ENCODE results near the gene DENND1A.
"Not testable (repeated sequence)": the region's sequence is repeated elsewhere in the genome, so short reads cannot be mapped to it uniquely, and the experiment has no call there.

DENND1A gene

DNA sequence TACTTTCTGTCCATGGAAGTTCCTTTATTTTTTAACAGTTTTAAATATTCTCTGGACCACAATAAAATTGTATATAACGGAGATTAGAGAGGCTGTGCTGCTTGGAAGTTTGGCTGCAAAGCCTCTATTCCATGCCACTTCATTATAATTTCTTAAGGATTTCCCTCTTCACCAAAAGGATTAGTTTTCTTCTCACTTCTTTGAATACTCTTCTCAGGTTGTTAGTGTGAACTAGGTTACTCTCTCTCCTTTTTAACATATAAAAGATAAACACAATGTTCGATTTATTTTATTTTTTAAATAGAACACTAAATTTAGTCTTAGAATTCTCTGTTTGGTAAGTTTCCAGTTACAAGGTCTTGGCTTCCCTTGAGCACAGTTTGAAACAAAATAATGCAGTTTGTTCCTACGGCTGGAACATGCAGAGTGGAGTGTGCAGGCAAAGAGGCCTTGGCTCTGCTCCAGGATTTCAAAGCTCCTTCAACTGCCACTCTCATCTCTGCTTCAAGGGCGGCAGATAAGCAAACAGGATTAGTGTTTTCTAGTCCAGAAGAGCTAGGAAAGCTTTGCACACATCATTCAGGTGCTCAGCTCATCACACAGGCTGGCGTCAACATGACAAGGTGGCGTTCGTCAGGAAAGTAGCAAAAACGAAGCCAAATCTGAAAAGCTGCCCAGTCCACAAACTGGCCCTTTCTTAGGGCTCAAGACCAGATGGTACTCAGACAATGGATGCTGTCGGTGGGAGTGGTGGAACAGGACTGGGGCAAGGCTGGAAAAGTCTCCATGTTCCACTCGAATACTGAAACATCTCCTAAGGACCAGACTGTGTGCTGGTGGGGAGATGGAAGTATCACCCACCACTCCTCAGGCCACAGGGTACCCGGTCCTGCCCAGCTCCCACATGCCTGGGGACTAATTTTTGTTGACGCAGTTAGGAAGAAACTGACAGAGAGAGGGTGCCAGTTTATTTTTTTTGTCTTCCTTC is 287.3 kb downstream of the DENND1A start:
- no peak for DNase-seq

DNA sequence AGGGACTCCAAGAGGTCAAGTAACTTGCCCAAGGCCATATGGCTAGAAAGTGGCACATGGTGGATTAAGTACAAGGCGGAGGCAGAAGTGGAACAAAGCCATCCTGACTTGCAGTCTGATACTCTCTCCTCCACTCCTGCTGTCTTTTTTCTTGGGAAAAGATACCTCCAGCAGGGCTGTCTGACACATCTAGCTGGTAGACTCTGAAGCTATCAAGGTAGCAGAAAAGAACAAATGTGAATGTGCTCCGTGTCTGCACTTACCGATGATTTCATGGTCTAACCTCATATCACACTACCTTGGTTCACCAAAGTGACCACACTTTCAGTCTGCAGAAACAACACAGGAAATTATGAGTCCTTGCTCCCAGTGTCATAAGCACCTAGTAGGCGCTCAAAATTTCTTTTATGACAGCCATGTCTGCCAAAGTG is 289.1 kb downstream of the DENND1A start:
- DNase-seq, result no peak

DNA sequence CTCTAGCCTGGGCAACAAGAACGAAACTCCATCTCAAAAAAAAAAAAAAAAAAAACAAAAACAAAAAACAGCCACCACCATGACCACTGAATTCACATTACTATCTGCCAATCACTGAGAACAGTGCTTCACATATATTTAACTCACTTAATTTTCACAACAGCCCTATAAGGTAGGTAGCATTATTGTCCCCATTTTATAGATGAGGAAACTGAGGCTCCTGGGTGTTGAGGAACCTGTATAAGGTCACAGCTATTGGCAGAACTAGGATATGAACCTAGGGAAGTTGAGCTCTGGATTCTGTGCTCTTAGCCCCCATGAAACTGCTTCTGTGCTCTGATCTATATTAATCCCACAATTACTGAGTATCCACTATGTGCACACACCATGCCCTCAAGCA is 290.2 kb downstream of the DENND1A start:
- DNase-seq, result no peak

DNA sequence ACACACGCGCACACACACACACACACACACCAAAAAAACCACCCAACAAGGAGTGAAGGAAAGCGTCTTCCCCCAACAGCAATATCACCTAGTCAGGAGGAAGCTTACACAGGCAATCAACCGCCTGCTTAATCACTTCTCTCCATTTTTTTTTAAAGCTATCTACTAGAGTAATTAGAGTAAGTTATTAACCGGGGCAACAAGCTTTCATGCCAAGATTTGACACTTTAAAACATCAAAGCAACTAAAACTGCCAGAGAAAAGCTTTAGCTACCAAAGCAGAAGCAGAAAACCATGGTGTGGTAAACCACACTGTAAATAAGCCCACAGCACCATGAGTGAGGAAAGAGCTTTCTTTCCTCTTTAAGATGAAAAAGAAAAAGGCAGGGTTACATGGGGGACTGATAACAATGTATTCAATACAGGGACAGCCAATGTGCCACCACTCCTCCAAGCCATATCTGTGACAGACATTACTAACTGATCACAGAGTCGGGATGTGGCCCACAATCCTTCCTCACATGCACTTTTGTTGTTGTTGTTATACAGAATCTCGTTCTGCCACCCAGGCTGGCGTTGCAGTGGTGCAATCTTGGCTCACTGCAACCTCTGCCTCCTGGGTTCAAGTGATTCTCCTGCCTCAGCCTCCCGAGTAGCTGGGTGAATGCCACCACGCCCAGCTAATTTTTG is 291.8 kb downstream of the DENND1A start:
- DNase-seq, result no peak

DNA sequence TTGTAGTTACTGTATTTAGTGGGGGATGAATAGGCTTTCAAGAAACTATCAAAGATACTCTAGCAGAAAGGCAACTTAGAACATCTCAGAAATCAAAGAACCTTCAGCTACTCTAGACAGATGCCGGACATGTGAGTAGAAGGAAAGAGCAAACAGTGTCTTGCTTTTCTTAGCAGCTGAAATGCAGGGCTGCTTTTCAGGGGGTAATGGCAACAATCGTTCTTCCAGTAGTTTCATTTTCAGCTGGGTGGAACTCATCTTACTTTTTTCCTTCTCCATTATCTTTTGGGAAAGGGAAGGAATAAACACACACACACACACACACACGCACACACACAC is 292.4 kb downstream of the DENND1A start:
- DNase-seq, result no peak

DNA sequence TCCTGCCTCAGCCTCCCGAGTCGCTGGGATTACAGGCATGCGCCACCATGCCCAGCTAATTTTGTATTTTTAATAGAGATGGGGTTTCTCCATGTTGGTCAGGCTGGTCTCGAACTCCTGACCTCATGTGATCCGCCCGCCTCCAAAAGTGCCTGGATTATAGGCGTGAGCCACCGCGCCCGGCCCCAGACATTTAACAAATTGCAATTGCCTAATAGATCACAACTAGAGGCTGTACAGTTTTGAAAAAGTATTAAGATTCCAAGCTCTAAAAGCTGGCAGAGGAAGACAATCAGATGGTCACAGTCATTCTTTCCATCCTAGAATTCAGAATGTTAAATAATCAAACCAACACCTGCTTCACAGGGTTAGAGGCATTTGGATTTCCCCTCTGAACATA is 293.1 kb downstream of the DENND1A start:
- not testable (repeated sequence) for DNase-seq

DNA sequence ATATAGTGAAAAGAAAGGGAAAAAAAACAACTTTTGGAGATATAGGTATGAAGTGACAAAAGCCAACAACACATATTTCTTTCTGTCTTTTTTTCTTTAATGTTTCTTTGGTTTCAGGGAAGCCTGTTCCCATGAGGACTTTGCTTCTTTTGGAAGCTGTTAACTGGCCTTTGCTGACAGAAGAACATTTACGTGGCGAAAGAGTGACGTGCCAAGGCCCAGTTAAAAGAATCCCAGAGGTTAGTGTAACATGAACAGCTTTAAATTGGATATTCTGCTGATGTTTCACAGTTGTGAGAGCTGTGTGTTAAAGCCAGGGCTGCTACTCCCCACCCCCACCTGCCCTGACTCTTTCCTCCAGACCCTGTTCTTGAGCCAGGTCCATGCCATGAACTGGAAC is 298.1 kb downstream of the DENND1A start:
- DNase-seq, result peak; percentile 52

DNA sequence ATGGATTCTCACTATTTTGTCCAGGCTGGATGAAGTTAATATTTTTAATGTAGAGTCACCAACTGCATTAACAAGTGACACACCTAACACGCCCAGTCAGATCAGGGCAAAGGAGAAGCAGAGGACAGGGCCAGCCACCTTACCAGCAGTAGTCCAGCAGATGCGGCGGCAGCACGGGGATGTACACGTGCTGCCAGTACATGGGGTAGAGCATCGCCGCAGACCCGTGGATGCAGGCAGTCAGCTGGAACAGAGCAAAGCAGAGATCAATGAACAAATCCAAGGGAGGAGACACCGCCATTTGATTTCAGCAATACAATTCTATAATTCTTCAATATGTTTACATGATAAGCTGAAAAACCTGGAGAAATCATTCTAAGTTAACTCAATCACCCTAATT is 299.7 kb downstream of the DENND1A start:
- no peak for DNase-seq

DNA sequence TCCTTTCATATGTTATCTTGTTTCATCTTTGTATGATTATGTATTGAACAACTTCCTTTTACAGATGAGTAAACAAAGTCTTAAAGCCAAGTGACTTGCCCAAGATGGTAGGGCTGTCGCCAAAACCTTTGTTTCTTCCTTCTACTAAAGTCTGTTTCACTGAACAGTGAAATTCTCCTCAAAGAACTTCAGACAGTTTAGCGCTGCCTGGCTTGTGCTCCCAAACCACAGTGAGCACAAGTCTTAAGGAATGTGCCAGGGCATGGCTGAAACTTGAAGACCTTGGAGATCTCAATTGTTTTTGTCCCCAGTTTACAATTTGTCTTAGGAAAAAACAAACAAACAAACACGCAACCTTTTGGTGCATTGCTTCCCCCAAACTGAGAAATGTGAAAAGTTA is 300.4 kb downstream of the DENND1A start:
- DNase-seq, result no peak

DNA sequence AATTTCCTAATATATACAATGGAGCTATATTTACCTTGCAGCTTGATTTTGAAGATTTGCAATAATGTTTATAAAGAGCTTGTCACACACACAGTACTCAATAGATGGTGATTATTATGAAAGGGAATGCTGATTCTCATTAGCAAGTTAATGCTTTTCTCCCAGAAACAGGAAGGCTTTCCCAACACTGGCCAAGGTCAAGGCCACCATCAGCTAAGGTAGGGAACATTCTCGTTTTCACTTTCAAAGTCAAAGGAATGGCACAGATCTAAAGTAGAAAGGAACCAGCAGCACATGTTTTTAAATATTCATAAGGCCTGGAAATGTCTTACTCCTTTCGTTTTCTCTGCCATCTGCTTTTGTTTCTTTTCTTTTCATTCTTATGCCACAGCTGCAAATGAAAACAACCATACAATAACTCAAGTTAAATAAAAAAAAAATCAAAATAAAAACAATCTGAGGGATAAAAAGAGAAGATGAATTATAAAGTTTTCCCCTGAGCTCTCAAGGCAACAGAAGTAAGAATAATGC is 307.1 kb downstream of the DENND1A start:
- no peak for DNase-seq

DNA sequence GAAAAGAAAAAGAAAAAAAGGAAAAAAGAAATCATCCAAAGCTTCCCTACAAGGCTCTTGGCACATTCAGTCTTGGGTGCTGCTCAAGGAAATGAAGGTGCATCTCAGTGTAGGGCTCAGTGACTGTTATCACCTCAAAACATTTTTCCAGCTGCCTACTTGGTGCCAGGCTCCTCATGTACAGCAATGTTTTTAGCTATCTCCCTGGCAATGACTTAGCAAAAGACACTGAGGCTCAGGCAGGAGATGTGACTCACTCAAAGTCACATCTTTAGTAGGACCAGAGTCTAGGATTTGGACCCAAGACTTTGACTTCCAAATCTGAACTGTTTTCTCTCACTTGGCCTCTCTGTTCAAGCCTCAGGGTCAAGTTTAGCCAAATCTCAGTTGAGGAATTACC is 309.7 kb downstream of the DENND1A start:
- DNase-seq, result no peak

DNA sequence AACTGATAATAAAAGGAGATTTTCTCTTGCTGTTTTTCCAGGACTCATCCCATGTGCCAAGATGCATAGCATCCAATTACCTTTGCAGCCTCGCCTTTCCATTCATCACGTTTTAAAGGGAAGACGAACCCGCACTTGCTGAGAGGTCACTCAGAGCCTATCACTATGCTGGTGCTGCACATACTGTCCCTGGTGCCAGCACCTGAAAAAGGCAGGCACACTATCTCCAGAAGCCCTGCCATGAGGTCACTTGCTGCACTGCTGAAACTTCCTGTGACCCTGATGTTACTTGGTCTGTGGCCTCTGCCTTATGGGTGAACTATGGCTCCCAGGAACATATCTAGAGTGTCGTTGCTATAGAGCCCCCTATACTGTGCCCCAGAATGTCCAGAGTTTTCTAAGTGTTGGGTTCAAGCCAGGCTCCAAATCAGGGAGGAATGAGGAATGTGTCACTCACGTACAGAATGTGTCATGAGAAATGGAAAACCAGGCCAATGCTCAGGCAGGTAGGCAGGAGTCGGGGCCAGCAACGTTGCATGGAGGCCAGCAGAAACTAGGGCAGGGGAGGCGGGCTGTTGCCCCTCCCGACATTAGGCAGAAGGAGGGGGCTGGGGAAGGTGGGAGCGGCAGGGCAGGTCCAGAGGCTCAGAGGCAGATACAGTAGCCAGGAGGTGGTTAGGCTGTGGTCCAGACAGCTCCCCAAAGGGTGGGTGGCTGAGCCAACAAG is 311.8 kb downstream of the DENND1A start:
- DNase-seq, result no peak

DNA sequence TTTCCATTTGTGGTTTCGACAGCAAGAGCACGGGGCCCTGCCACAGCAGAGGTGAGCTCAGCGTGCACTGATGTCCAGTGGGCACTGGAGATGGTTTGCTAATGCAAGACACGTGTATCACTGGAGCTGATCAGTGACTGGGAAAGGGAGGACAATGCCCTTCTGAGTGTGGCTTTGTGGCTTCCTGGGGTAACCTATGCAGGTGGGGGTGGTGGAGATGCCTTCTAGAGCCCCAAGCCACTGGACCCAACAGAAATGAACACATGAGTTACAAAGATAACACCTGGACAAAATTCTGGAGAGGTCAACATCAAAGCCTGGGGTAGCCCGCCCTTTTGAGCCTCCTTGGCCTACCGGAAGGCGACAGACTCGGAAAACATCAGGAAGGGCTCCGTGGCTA is 312.6 kb downstream of the DENND1A start:
- no peak for DNase-seq

DNA sequence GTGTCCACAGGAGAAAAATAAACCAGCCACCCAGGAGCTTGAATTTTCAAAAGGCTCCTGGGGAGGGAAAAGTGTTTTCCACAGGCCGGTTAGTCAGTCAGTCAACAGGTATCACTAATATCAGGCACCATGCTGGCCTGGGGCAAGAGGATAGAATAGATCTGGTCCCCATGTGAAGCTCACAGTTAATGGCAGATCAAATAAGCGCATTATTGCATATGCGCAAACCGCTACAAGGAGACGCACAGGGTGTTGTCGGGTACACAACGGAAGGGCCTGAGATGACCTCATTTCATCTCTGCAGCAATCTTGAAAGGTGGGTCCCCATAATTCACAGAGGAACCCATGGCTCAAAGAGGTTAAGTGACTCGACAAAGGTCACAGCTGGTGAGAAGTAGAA is 313.2 kb downstream of the DENND1A start:
- no peak for DNase-seq

DNA sequence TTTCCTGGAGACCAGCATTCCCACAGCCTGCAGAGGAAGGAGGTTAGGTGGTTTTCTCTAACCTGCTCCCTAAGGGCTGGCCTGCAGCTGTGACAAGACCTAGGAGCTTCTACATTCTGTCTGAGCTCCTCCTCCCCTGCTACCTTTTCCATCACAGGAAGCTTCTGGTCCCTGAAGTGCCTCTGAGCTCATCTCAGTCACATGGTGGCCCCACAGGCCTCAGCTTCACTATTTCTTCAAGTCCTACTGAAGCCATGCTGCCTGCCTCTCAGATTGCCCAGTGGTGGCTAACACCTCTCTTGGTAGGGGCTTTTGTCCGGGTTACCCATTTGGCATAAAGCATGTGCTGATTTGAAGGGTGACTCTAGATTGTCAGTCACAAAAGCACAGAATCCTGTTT is 314.5 kb downstream of the DENND1A start:
- no peak for DNase-seq

DNA sequence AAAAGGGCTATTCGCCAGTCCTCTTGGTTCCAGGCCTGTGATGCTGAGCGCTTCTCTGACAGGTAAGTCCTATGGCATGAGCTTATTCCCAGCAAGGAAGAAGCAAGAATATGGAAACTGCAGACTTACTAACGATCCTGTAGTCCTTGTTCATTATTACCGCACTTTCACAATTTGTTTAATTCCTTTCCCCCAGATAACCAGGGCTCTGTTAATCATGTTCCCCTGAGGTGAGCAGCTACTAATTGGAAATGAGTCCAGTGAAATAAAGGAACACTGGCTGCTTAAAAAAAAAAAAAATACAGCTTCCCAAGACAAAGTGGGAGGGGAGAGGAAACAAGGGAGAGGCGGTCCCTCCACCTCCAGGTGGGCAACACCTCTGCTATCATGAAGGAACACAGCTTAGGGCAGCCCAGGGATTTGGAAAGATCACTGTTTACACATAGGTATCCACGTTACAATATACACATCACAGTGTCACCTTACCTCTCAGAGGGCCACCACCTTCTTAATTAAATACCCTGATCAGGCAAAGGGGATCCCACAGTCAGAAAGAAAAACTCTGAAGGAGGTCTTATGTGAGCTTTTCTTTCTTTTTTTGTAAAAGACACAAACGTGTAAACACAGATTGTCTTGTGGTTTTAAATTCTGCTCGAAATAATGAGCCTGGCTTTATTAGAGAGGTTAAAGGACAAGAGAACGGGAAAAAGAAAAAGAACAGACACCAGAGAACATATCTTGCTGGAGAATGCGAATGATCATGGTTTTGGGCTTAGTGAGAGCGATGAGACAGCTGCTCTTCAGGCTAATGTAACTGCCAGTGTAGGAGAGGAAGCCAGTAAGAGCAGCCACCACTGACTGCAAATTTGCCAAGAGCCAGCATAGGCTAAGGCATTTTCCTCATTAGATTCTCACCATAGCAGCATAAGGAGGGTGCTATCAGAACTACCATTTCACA is 315.3 kb downstream of the DENND1A start:
- no peak for DNase-seq

DNA sequence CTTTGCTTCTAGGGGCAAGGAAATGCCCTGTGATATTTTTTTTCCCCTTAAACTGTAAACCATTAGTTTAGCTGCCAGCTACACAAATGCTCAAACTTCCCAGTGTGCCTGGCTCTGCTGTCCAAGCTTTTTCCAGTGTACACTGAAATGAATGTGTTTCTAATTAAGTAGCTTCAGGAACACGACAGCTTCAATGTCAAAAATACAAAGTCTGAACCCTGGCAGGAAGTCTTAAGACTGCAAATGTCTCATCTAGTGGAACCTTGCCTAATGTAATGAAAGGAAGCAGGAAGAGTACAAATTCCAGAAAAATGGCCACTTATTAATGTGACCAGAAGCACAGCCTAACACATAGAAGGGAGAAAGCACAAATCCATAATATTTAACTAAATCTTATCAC is 318.7 kb downstream of the DENND1A start:
- DNase-seq, result no peak

DNA sequence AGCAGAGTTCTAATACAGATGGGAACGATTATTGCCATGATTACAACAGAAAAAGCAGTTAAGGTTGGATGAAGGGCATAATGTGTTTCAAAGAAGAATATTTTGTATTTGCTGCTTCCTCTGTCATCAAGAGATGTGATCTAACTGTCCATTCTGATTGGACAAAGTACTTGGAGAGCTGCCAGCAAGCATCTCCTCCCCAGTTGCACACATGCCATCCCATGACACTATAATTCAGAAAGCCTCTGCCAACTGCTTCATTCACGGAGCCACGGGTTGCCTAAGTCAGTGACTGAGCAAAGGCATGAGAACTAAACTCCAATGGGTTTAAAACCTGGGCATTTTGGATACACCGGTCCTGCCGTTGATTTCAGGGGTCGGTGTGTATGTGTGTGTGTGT is 320.1 kb downstream of the DENND1A start:
- DNase-seq, result no peak

DNA sequence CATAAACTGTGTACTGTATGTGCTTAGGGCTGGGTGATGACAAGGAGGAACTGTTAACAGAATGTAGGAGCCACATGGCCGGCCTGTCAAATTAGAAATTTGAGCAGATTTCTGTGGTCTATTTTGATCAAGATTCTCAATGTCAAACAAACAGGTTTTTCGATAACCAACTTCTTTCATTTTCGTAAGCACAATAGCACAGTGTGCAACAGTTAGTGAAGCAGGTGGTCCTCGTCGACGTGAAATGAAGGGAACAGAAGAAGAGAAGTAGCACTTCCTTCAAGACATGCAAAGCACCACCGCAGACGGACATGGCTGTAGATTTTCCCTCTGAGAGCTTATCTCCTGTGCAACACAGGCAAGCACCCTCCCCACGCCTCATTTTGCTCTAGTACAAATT is 321.8 kb downstream of the DENND1A start:
- DNase-seq, result no peak

DNA sequence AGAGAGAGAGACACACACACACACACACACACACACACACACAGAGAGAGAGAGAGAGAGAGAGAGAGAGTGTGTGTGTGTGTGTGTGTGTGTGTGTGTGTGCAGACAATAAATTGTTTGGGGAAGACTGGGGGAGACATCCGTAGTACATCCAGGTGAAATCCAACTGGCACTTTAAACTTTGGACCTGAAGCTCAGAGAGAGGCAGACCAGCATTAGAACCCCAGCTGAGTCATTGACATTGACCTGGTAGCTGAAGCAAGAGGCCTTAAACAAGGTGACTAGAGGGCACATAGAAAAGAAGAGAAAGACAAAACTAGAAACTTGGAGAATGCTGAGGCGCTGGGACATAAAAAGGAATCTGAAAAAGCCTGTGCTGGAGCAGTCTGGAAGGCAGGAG is 322.4 kb downstream of the DENND1A start:
- DNase-seq, result no peak

DNA sequence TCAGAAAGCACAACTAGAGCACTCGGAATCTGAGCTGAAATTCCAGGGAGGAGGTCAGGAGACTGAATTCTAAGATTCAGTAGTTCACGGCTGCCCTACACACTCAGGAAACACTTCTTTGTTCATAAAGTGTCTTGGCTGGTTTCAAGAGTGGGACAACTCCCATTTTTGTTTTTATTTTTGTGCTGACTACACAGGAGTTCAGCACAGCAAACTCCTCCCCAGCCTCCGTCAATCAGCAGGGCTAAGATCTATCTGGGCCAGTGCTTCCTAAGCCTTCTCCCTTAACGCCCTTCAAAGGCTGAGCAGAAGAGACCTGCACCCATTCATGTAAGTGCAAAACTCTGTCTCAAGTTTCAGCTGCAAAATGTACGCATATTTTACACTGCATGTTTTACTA is 323.8 kb downstream of the DENND1A start:
- no peak for DNase-seq

DNA sequence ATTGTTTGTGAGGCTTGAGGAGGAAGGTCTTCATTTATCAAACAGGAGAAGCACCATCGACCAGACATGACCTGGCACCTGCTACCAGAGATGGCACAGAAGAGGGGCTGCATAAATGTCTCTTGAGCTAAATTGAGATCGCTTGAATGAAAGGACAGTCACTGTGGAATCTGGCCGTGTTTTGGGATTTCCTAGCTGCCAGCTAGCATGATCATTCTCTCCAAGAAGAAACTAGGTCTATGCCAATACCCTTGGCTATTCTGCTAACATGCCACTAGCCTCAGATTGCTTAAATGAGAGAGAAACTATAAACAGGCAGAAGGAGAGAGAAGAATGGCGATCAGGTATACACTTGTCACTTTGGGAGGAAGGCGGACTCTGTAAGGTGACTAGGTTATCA is 324.6 kb downstream of the DENND1A start:
- DNase-seq, result no peak

Measured in right hindlimb (tissue), 1 donor.